Liver (tissue), 9 donors: Measurements from ENCODE around the gene PRR30. TPM values are rescaled to one million over a fixed set of nuclear protein-coding genes. Genes with fewer than 3 reads are reported as not detected.

Experiments used
- DNase-seq: peaks from one replicate; pipeline ENCODE4 v3.0.0-alpha.2; 2017; ENCODE audit warnings: low spot score
- H3K27ac ChIP-seq, 2 donors: one replicate each; pipeline ENCODE4 v1.7.0; 2013; ENCODE audit warnings: inconsistent platforms in 2 of 2, low read length in 2 of 2, control low read depth in 1 of 2, low read depth in 1 of 2, mild to moderate bottlenecking in 1 of 2
- H3K27me3 ChIP-seq, 4 donors: one replicate each; pipeline versions ENCODE4 v1.6.1 to v1.7.0; 2013; ENCODE audit warnings: low read length in 3 of 4, inconsistent platforms in 1 of 4, mild to moderate bottlenecking in 1 of 4, moderate library complexity in 1 of 4; ENCODE audit not compliant: control insufficient read depth in 4 of 4, insufficient read depth in 4 of 4
- H3K36me3 ChIP-seq, 4 donors: one replicate each; pipeline versions ENCODE4 v1.6.1 to v1.7.0; 2013; ENCODE audit warnings: low read length in 3 of 4, mild to moderate bottlenecking in 3 of 4, low read depth in 1 of 4, moderate library complexity in 1 of 4; ENCODE audit not compliant: control insufficient read depth in 4 of 4, insufficient read depth in 3 of 4
- H3K4me1 ChIP-seq, 4 donors: one replicate each; pipeline versions ENCODE4 v1.6.1 to v1.7.0; 2013; ENCODE audit warnings: low read length in 3 of 4, mild to moderate bottlenecking in 3 of 4, moderate library complexity in 1 of 4; ENCODE audit not compliant: control insufficient read depth in 4 of 4, insufficient read depth in 4 of 4
- H3K4me3 ChIP-seq, 3 donors: one replicate each; pipeline versions ENCODE4 v1.6.1 to v1.7.0; 2013; ENCODE audit warnings: low read length in 3 of 3, control low read depth in 1 of 3, low read depth in 1 of 3, mild to moderate bottlenecking in 1 of 3
- H3K9ac ChIP-seq, 2 donors: one replicate each; pipeline ENCODE4 v1.7.0; 2013; ENCODE audit warnings: low read length in 2 of 2, mild to moderate bottlenecking in 2 of 2, moderate library complexity in 2 of 2, control low read depth in 1 of 2, low read depth in 1 of 2
- H3K9me3 ChIP-seq, 4 donors: one replicate each; pipeline versions ENCODE4 v1.6.1 to v1.7.0; 2013; ENCODE audit warnings: low read length in 3 of 4; ENCODE audit not compliant: control insufficient read depth in 4 of 4
- ATF3 ChIP-seq: IDR thresholded peaks from 2 replicates; pipeline ENCODE4 v1.6.1; 2016; ENCODE audit warnings: antibody characterized with exemption
- CTCF ChIP-seq: fragments of 150-350 bp; IDR thresholded peaks from 2 replicates; pipeline ENCODE4 v1.5.1; 2017; ENCODE audit warnings: improper control_type of control experiment, low read depth, low read length; ENCODE audit not compliant: missing input control
- EGR1 ChIP-seq, 2 donors: IDR thresholded peaks; 2 replicates each; pipeline ENCODE4 v1.6.1; 2016 to 2018; ENCODE audit warnings: antibody characterized with exemption in 2 of 2, low read depth in 2 of 2
- FOXA1 ChIP-seq: IDR thresholded peaks from 2 replicates; pipeline ENCODE4 v1.6.1; 2016; ENCODE audit warnings: antibody characterized with exemption
- FOXA2 ChIP-seq: IDR thresholded peaks from 2 replicates; pipeline ENCODE4 v1.6.1; 2016; ENCODE audit warnings: antibody characterized with exemption
- GABPA ChIP-seq, 2 donors: IDR thresholded peaks in 1 of 2; conservative IDR thresholded peaks in 1 of 2; 2 replicates each; pipeline ENCODE4 v1.6.1; 2016; ENCODE audit warnings: antibody characterized with exemption in 2 of 2, mild to moderate bottlenecking in 1 of 2, moderate library complexity in 1 of 2
- HNF4A ChIP-seq, 2 donors: conservative IDR thresholded peaks; 2 replicates each; pipeline ENCODE4 v1.6.1; 2016; ENCODE audit warnings: antibody characterized with exemption in 2 of 2, mild to moderate bottlenecking in 2 of 2
- HNF4G ChIP-seq: IDR thresholded peaks from 2 replicates; pipeline ENCODE4 v1.6.1; 2016; ENCODE audit warnings: antibody characterized with exemption
- JUND ChIP-seq, 2 donors: IDR thresholded peaks; 2 replicates each; pipeline ENCODE4 v1.6.1; 2016; ENCODE audit warnings: antibody characterized with exemption in 2 of 2
- MAX ChIP-seq: IDR thresholded peaks from 2 replicates; pipeline ENCODE4 v1.6.1; 2016; ENCODE audit warnings: antibody characterized with exemption
- NR2F2 ChIP-seq: IDR thresholded peaks from 2 replicates; pipeline ENCODE4 v1.6.1; 2016; ENCODE audit warnings: antibody characterized with exemption
- RAD21 ChIP-seq, 2 donors: IDR thresholded peaks; 2 replicates each; pipeline ENCODE4 v1.6.1; 2016; ENCODE audit warnings: antibody characterized with exemption in 2 of 2, mild to moderate bottlenecking in 2 of 2
- REST ChIP-seq: IDR thresholded peaks from 2 replicates; pipeline ENCODE4 v1.6.1; 2016; ENCODE audit warnings: antibody characterized with exemption, mild to moderate bottlenecking
- RXRA ChIP-seq, 2 donors: IDR thresholded peaks; 2 replicates each; pipeline ENCODE4 v1.6.1; 2017 to 2018; ENCODE audit warnings: antibody characterized with exemption in 2 of 2, mild to moderate bottlenecking in 1 of 2
- SP1 ChIP-seq: IDR thresholded peaks from 2 replicates; pipeline ENCODE4 v1.6.1; 2018; ENCODE audit warnings: antibody characterized with exemption, mild to moderate bottlenecking
- TAF1 ChIP-seq: conservative IDR thresholded peaks from 2 replicates; pipeline ENCODE4 v1.6.1; 2016; ENCODE audit warnings: antibody characterized with exemption, mild to moderate bottlenecking
- YY1 ChIP-seq: IDR thresholded peaks from 2 replicates; pipeline ENCODE4 v1.6.1; 2016; ENCODE audit warnings: antibody characterized with exemption, mild to moderate bottlenecking
- WGBS: extraction: QIAGEN DNeasy Blood & Tissue Kit; methylation state at CpG from one replicate; pipeline ENCODE4 v1.1.7; 2013; 5-methylcytosine and 5-hydroxymethylcytosine counted together
- polyA plus RNA-seq, 2 donors: library from polyadenylated mRNA; stranded (reverse) in 1 of 2; unstranded in 1 of 2; fragments of 200-250 nt in 1 of 2; fragments of >200 nt in 1 of 2; fragmentation: Nextera tagmentation in 1 of 2; extraction: Ambion mirVana in 1 of 2; gene quantifications; one replicate each; pipeline versions ENCODE4 v1.2.1 to v1.2.3, GENCODE V29; 2013 to 2015
- total RNA-seq, 2 donors: library from RNA; depleted of rRNA; stranded (reverse); fragments of >200 nt; gene quantifications; one replicate each; pipeline ENCODE4 v1.2.3, GENCODE V29; 2014
- donor health status: healthy.
- donor health status: healthy.
- donor health status: healthy.
- donor health status: healthy.
- donor health status: healthy.

Gene PRR30
- total and polyA plus RNA-seq, 4 donors, result not detected

- no peak for TF ChIP-seq CTCF
- no peak for TF ChIP-seq TAF1
Measured at GRCh38 chr2:27105981-27106380, 33.2 kb downstream of the PRR30 start (continued).

- DNase-seq, result no peak
- Histone ChIP-seq H3K9me3 (no peaks in the 10 kb centered on the region), H3K27me3 (no peaks in the 10 kb centered on the region), H3K9ac (no peak overlapping the region), H3K4me3 (no peak overlapping the region), H3K27ac (no peak overlapping the region), H3K36me3 (peaks cover 6 to 24% (median 15%) of the 10 kb centered on the region in 4 donors), H3K4me1 (peaks cover 0 to 10% (median 5%) of the 10 kb centered on the region in 4 donors)
- WGBS, result 85% methylated on average over 5 of the region's 5 CpGs
- no peak for TF ChIP-seq GABPA (IDR thresholded peaks at IDR 0.05 in 1 of 2, conservative IDR thresholded peaks at IDR 0.05 in 1 of 2)
- TF ChIP-seq HNF4A (conservative IDR thresholded peaks at IDR 0.05), result no peak
- no peak for TF ChIP-seq FOXA2
- no peak for TF ChIP-seq YY1
- TF ChIP-seq EGR1 (IDR thresholded peaks at IDR 0.05; ENCODE audit: low read depth in 2 of 2), result no peak
- TF ChIP-seq SP1, result no peak
Measured at GRCh38 chr2:27102329-27102728, 36.9 kb downstream of the PRR30 start.

- Histone ChIP-seq H3K27me3 (no peaks in the 10 kb centered on the region), H3K4me3 (no peak overlapping the region), H3K4me1 (peaks cover 14 to 32% (median 27%) of the 10 kb centered on the region in 4 donors), H3K9ac (no peak overlapping the region), H3K36me3 (peaks cover 8 to 30% (median 21%) of the 10 kb centered on the region in 4 donors), H3K9me3 (no peaks in the 10 kb centered on the region), H3K27ac (no peak overlapping the region)
- 78% methylated on average over 10 of the region's 10 CpGs for WGBS
- TF ChIP-seq NR2F2 (no peak), SP1 (no peak), FOXA2 (no peak), EGR1 (IDR thresholded peaks at IDR 0.05; ENCODE audit: low read depth in 2 of 2) (no peak), GABPA (IDR thresholded peaks at IDR 0.05 in 1 of 2, conservative IDR thresholded peaks at IDR 0.05 in 1 of 2) (no peak)
- DNase-seq, result no peak
Measured at GRCh38 chr2:27100036-27100435, 39.2 kb downstream of the PRR30 start.

GRCh38 chr2:27099334-27099955 is 39.8 kb downstream of the PRR30 start:
- Histone ChIP-seq H3K27ac (no peak overlapping the region), H3K4me3 (no peak overlapping the region), H3K36me3 (peaks cover 8 to 30% (median 21%) of the 10 kb centered on the region in 4 donors), H3K4me1 (peaks cover 17 to 37% (median 33%) of the 10 kb centered on the region in 4 donors), H3K27me3 (no peaks in the 10 kb centered on the region), H3K9me3 (no peaks in the 10 kb centered on the region), H3K9ac (no peak overlapping the region)
- DNase-seq, result no peak
- 92% methylated on average over 19 of the region's 19 CpGs for WGBS
- TF ChIP-seq MAX (no peak), GABPA (IDR thresholded peaks at IDR 0.05 in 1 of 2, conservative IDR thresholded peaks at IDR 0.05 in 1 of 2) (no peak), CTCF (no peak), TAF1 (no peak), SP1 (no peak), NR2F2 (no peak), HNF4A (conservative IDR thresholded peaks at IDR 0.05) (no peak), EGR1 (IDR thresholded peaks at IDR 0.05; ENCODE audit: low read depth in 2 of 2) (no peak), HNF4G (no peak), YY1 (no peak), FOXA1 (no peak), JUND (IDR thresholded peaks at IDR 0.05) (no peak), RXRA (IDR thresholded peaks at IDR 0.05) (no peak), FOXA2 (no peak), RAD21 (IDR thresholded peaks at IDR 0.05) (no peak), ATF3 (no peak), REST (no peak)
